Loucy (cell line): ENCODE results near the gene ATP8A2.
"Not testable (repeated sequence)": the region's sequence is repeated elsewhere in the genome, so short reads cannot be mapped to it uniquely, and the experiment has no call there.

ENCODE experiments used
- H2AFZ ChIP-seq: fragments of 200-600 bp; sonication (generic); 2 replicates; pipeline ENCODE4 v1.6.0; 2016; ENCODE audit warnings: antibody characterized with exemption, mild to moderate bottlenecking, low read length, moderate library complexity
- H3F3A ChIP-seq: fragments of 200-600 bp; 2 replicates; pipeline ENCODE4 v1.6.0; 2016; ENCODE audit warnings: antibody characterized with exemption, low read depth, mild to moderate bottlenecking
- H3K27me3 ChIP-seq: fragments of 200-600 bp; sonication (generic); 2 replicates; pipeline ENCODE4 v1.6.1; 2014; ENCODE audit warnings: low read length, mild to moderate bottlenecking; ENCODE audit not compliant: insufficient read depth, poor library complexity, severe bottlenecking
- H3K36me3 ChIP-seq: fragments of 200-600 bp; sonication (generic); 2 replicates; pipeline ENCODE4 v1.6.1; 2016; ENCODE audit warnings: low read length; ENCODE audit not compliant: insufficient read depth
- H3K4me1 ChIP-seq: fragments of 200-600 bp; sonication (generic); 2 replicates; pipeline ENCODE4 v1.5.1; 2014; ENCODE audit warnings: low read length, mild to moderate bottlenecking; ENCODE audit not compliant: insufficient read depth, poor library complexity, severe bottlenecking
- H3K4me2 ChIP-seq: fragments of 200-600 bp; sonication (generic); 2 replicates; pipeline ENCODE4 v1.6.0; 2014; ENCODE audit warnings: antibody characterized with exemption, low read length, low read depth, mild to moderate bottlenecking; ENCODE audit not compliant: poor library complexity, severe bottlenecking
- H3K4me3 ChIP-seq: fragments of 200-600 bp; sonication (generic); 2 replicates; pipeline ENCODE4 v1.5.1; 2014; ENCODE audit warnings: low read length, mild to moderate bottlenecking, mixed read lengths; ENCODE audit not compliant: poor library complexity, severe bottlenecking
- H3K79me2 ChIP-seq: fragments of 200-600 bp; sonication (generic); 2 replicates; pipeline ENCODE4 v1.6.1; 2014; ENCODE audit warnings: low read length; ENCODE audit not compliant: insufficient read depth
- H3K9ac ChIP-seq: fragments of 200-600 bp; sonication (generic); 2 replicates; pipeline ENCODE4 v1.6.0; 2014; ENCODE audit warnings: mild to moderate bottlenecking, low read depth, low read length, moderate library complexity; ENCODE audit not compliant: poor library complexity, severe bottlenecking
- H3K9me2 ChIP-seq: fragments of 200-600 bp; sonication (generic); replicated peaks from 2 replicates; pipeline ENCODE4 v1.6.1; 2016; ENCODE audit warnings: low read depth, low read length, mixed read lengths
- H3K9me3 ChIP-seq: fragments of 200-600 bp; sonication (generic); 2 replicates; pipeline ENCODE4 v1.6.1; 2014; ENCODE audit warnings: mild to moderate bottlenecking, antibody characterized with exemption, low read length, low read depth; ENCODE audit not compliant: insufficient read depth
- H4K20me1 ChIP-seq: fragments of 200-600 bp; sonication (generic); 2 replicates; pipeline ENCODE4 v1.6.0; 2014; ENCODE audit warnings: antibody characterized with exemption, low read length, mild to moderate bottlenecking; ENCODE audit not compliant: insufficient read depth, poor library complexity, severe bottlenecking
- CTCF ChIP-seq: fragments of 200-600 bp; sonication (generic); conservative IDR thresholded peaks from 2 replicates; pipeline ENCODE4 v1.5.1; 2014; ENCODE audit warnings: mild to moderate bottlenecking, antibody characterized with exemption, low read length
- EZH2phosphoT487 ChIP-seq: fragments of 200-600 bp; IDR thresholded peaks from 2 replicates; pipeline ENCODE4 v1.6.1; 2018; ENCODE audit warnings: antibody characterized with exemption, mild to moderate bottlenecking, moderate library complexity, borderline replicate concordance

ATP8A2 gene

GRCh38 chr13:26061947-26062346, 690.2 kb downstream of the ATP8A2 start:
- H3K79me2 ChIP-seq, result no peaks in the 10 kb centered on the region
- no peak overlapping the region for H3K4me3 ChIP-seq
- no peaks in the 10 kb centered on the region for H3K9me2 ChIP-seq
- H3F3A ChIP-seq, result no peaks in the 10 kb centered on the region
- no peaks in the 10 kb centered on the region for H3K36me3 ChIP-seq
- no peaks in the 10 kb centered on the region for H3K27me3 ChIP-seq
- no peak overlapping the region for H2AFZ ChIP-seq
- H3K4me1 ChIP-seq, result peaks cover 19% of the 10 kb centered on the region
- no peaks in the 10 kb centered on the region for H3K9me3 ChIP-seq
- TF ChIP-seq EZH2phosphoT487 (no peak), CTCF (no peak)
- H3K9ac ChIP-seq, result no peak overlapping the region
- no peak overlapping the region for H3K4me2 ChIP-seq
- no peaks in the 10 kb centered on the region for H4K20me1 ChIP-seq

GRCh38 chr13:26062853-26063444, 691.2 kb downstream of the ATP8A2 start:
- Histone ChIP-seq H2AFZ (no peak overlapping the region; the same call in 1 of the 2 replicates), H3K36me3 (no peaks in the 10 kb centered on the region), H4K20me1 (no peaks in the 10 kb centered on the region), H3K9me3 (no peaks in the 10 kb centered on the region), H3F3A (no peaks in the 10 kb centered on the region), H3K9ac (no peak overlapping the region), H3K79me2 (no peaks in the 10 kb centered on the region), H3K4me2 (no peak overlapping the region), H3K4me1 (peaks cover 19% of the 10 kb centered on the region), H3K27me3 (no peaks in the 10 kb centered on the region), H3K9me2 (no peaks in the 10 kb centered on the region), H3K4me3 (no peak overlapping the region)
- TF ChIP-seq EZH2phosphoT487 (no peak), CTCF (peak; percentile 95)

GRCh38 chr13:26066492-26066891, 694.7 kb downstream of the ATP8A2 start:
- H3K9me3 ChIP-seq, H3K9ac ChIP-seq, H4K20me1 ChIP-seq, H3K9me2 ChIP-seq, H3K4me2 ChIP-seq, H2AFZ ChIP-seq, H3K79me2 ChIP-seq, H3K27me3 ChIP-seq, H3K36me3 ChIP-seq, H3K4me3 ChIP-seq, H3F3A ChIP-seq: not testable (repeated sequence)
- peaks cover 19% of the 10 kb centered on the region for H3K4me1 ChIP-seq

- H3K9me3 ChIP-seq, result no peaks in the 10 kb centered on the region
- no peak overlapping the region for H3K4me3 ChIP-seq
- H3K4me1 ChIP-seq, result peaks cover 10% of the 10 kb centered on the region
- H3K9me2 ChIP-seq, result no peaks in the 10 kb centered on the region
- no peaks in the 10 kb centered on the region for H3K27me3 ChIP-seq
- H2AFZ ChIP-seq, result no peak overlapping the region
- H3F3A ChIP-seq, result no peaks in the 10 kb centered on the region
- H3K4me2 ChIP-seq, result no peak overlapping the region
- H4K20me1 ChIP-seq, result no peaks in the 10 kb centered on the region
- H3K79me2 ChIP-seq, result no peaks in the 10 kb centered on the region
- H3K9ac ChIP-seq, result no peak overlapping the region
- H3K36me3 ChIP-seq, result no peaks in the 10 kb centered on the region
- TF ChIP-seq EZH2phosphoT487 (no peak), CTCF (no peak)
Measured at GRCh38 chr13:26067601-26068000, 695.8 kb downstream of the ATP8A2 start.

GRCh38 chr13:26068372-26068771, 696.6 kb downstream of the ATP8A2 start:
- not testable (repeated sequence) for H3K9me2 ChIP-seq, H3F3A ChIP-seq, H3K79me2 ChIP-seq, H3K4me3 ChIP-seq, H2AFZ ChIP-seq, H3K27me3 ChIP-seq, H3K36me3 ChIP-seq, H4K20me1 ChIP-seq, H3K9ac ChIP-seq, H3K4me1 ChIP-seq, H3K9me3 ChIP-seq
- H3K4me2 ChIP-seq, result peak overlapping the region; percentile 1
